Astrocyte of the hippocampus (primary cell): ENCODE measurements around the gene EID3.
"Not testable (repeated sequence)": the region's sequence is repeated elsewhere in the genome, so short reads cannot be mapped to it uniquely, and the experiment has no call there.

Source experiments
- DNase-seq: peaks from one replicate; pipeline ENCODE4 v3.0.0; 2011; ENCODE audit warnings: low read depth, low spot score

The EID3 gene

DNA sequence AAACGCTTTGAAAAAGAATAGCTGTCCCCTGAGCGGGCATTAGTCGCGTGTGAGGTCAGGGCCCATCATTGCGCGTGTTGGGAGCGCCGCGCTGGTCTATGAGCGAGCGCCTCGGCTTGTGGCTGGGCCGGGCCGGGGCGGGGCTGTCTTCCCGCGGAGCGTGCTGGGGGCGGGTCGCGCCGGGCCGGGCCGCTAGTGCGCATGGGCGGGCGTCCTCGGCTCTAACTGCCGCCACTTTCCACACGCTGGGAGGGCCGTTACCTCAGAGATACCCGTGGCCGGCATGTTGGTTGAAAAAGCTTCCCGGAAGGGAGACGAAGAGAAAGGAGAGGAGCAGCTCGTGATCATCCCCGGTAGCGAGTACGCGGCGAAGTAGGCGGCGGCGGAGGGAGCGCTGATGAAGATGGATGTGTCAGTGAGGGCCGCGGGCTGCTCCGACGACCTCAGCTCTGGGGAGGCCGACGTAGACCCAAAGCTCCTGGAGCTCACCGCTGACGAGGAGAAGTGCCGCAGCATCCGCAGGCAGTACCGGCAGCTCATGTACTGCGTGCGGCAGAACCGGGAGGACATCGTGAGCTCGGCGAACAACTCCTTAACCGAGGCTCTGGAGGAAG, at the start of gene EID3:
Gene EID3, plus strand, starts transcription at position 202 of the 614 bp plus-strand sequence. Its CDS starts 196 bp downstream, at position 398.
- peak; percentile 94 for DNase-seq

DNA sequence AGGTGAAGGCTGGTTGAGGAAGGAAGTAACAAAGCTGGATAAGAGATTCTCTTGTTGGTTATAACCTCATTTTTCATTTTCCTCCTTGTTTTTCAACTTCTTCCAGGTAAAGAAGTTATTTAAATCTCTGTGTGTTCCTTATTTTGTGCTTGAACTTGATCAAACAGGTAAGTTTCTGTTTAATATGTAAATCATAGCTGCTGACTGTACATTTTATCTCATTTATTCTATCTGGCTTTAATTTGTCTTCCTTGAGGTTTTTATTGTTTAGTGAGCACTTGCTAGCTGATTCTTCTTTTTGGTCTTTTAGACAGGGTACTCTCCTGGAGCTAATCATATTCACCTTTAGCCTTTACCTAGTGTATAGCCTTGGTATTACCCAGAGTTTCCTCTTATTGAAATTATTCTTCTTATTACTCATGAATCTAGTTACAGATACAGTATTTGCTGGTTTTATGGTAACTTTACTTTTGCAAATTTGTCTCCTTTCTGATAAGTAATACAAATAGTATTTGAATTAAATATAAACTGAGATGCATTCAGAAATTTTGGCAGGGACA, 45.5 kb upstream of the EID3 start:
- DNase-seq, result no peak

DNA sequence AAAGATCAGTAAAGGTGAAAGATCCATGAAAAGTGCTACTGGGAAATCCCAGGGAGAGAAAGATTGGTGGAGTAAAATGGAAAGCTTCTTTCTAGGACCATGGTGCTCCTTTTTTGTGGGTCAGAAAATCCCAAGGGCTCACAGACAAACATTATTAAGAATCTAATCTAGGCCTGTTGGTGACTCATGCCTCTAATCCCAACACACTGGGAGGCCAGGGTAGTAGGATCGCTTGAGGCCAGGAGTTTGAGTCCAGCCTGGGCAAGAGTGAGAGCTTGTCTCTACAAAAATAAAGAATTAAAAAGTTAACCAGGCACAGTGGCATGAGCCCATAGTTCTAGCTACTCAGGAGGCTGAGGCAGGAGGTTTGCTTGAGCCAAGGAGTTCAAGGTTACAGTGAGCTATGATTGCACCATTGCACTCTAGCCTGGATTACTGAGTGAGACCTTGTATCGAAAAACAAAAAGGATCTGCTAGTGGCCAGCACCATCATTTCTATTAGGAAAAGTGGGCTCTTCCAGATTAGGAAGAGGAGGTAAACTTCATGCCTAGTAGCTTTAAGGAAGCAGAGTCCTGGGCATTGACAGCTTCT, 45.0 kb upstream of the EID3 start:
- no peak for DNase-seq

DNA sequence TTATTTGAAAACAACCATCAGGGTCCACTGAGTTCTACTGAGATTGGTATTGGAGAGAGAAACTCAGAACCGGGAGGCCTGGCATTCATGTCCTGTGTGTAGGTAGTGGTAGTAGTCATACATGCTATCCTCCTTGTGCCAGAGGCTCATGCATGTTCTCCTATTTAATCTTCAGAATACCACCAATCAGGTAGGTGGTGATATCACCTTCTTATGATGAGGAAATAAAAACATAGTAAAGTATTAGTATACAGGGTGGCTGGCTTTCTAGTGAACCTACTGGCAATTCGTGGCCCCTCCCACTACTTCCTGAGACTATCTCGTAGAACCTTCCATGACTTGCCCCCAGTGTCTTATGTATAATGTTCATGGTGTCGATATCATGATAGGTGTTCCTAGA, 40.5 kb upstream of the EID3 start:
- no peak for DNase-seq

DNA sequence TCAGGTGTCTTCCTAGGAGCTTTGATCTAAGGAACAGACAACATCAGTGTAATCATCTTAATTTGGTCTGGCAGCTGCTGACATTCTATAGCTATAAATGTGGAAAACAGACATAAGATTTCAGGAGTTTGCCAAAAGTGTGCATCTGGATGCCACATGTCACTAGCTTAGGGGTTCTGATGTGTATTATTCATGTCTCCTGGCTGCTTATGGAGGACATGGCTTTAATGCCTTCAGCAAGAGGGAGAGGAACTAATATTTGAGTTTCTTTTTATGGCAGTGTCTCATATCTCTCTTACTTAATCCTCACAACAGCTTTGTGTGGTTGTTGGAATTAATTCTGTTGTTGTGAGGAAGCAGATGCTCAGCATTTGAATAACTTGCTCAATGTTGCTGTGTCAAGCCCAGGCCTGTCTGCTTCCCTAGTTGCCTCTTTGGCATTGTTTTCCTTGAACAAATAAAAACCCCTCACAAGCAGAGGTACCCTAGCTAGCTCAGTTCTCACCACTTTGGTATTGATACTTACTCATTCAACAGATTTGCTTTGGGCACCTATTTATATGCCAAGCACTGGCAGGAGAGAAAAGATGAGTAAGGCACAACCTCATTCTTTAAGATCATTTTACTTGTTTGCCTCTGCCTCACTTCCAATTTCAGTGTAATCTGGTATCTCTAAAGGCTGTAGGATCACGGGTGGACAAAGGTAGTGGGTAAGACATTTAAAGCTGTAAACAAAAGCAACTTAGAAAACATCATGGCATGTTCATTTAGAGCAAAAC, 39.8 kb upstream of the EID3 start:
- DNase-seq, result peak; percentile 31

DNA sequence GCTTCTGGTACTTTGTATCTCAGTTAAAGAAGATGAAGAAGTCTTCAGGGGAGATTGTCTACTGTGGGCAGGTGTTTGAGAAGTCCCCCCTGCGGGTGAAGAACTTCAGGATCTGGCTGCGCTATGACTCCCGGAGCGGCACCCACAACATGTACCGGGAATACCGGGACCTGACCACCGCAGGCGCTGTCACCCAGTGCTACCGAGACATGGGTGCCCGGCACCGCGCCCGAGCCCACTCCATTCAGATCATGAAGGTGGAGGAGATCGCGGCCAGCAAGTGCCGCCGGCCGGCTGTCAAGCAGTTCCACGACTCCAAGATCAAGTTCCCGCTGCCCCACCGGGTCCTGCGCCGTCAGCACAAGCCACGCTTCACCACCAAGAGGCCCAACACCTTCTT, 38.1 kb upstream of the EID3 start:
- DNase-seq, result not testable (repeated sequence)

DNA sequence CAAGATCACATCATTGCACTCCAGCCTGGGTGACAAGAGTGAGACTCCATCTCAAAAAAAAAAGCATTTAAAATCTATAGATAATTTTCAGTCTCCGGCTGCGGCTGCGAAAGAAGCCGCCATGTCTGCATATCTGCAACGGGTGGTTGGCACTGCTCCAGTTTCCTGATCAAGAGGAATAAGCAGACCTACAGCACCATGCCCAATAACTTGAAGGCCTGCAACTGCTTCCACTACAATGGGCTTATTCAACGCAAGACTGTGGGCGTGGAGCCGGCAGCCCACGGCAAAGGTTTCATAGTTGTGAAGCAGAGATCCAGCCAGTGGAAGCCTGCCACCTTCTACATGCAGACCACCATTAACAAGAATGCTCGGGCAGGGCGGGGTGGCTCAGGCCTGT, 30.6 kb upstream of the EID3 start:
- no peak for DNase-seq

DNA sequence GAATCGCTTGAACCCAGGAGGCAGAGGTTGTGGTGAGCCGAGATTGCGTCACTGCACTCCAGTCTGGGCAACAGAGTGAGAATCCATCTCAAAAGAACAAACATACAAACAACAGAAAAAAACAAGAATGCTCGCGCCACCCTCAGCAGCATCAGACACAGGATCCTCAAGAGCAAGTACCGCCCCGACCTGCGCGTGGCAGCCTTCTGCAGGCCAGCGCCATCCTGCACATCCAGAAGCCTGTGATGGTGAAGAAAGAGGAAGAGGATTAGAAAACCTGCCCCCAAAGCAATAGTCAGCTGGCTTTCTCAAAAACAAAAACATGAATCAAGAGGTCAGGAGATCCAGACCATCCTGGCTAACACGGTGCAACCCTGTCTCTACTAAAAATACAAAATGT, 30.0 kb upstream of the EID3 start:
- no peak for DNase-seq

DNA sequence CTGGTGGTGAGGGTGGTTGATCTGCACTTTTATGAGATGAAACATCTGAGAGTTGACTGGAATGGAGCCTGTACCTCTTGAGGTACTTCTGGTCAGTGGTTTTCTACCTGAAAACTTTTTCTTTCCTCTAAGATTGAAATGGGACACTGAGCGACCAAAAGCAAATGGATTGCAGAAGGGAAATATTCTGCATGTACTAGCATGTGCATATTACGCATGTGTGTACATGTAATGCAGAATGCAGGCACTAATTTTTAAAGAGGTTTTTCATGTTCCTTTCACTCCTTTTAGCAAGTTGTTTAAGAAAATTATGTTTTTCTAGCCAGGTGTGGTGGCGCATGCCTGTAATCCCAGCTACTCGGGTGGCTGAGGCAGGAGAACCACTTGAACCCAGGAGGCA, 28.7 kb upstream of the EID3 start:
- DNase-seq, result no peak

DNA sequence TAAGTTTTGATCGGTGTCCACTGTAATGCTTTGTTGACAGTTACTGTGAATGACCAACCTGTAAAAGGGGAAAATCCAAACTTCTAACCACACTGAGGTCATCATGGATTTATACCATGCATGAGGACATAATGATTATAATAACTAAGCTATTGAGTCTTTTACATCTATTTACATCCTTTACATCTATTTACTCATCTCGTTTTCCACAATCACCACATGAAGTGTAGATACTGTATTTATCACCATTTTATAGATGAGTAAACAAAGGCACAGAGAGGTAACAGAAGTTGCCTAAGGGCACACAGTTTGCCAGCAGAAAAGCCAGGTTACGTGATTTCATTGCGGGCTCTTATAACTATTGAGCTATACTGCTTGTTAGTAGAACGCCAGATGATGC, 27.9 kb upstream of the EID3 start:
- DNase-seq, result no peak

DNA sequence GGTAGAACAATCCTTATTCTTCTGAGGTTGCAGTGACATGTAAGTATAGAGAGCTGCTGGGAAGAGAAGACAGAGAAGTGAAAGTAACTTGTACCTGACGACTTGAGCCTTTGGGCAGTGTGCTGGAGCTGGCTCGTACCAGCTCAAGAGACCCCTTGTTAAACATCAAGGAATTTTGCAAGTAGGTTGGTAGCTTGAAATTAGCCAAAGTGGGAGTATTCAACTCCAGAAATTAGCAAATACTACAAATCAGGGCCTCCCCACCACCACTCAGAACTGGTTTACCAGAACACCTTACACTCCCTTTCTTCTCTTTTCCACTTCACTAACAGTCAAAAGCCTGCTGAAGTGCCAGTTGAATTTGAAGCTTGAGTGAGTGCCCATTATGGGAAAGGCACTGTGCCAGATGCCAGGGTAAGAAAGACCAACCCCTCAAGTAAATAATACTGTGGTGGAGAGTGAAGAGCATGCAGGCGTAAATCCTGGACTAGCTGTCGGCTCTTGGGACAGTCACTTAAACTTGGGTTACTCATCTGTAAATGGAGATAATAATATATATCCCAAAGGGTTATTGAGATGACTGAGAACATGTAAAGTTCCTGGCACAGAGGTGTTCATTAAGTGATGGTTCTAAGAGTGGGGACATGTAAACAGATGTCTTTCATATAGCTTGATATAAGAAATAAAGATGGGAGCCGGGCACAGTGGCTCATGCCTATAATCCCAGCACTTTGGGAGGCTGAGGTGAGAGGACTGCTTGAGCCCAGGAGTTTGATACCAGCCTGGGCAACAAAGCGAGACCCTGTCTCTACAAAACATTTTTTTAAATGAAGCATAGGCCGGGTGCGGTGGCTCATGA, 27.0 kb upstream of the EID3 start:
- peak; percentile 78 for DNase-seq

DNA sequence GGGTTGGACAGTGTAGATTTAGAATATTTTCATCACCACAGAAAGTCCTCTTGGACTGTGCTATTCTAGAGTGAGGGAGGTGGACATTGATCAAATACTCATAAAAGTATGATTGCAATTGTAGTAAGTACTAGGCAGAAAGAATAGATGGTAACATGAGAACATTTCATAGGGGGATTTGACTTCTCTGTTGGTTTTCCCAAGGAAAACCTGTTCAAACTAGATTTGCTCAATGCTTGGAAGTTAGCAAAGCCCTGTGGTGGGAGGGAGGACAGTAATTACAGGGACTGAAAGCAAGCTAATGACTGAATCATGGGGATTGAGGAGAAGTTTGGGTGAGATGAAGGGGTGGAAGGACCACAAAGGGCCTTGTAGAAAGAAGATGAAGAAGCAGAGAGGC, 24.4 kb upstream of the EID3 start:
- DNase-seq, result no peak

DNA sequence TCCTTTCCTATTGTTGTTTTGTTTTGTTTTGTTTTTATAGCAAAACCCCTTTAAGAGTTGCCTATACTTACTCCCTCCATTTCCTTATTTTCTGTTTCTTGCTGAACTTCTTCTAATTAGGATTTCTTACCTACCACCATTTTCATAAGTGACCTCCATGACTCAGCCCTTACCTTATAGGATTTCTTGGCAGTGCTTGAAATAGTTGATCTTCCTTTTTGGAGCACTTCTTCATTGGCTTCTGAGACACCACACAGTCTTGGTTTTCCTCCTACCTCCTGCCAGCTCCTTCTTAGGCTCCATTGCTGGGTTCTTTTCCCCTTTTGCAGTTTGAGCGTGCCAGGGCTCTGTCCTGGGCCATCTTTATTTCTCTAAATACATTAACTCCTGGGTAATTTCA, 23.4 kb upstream of the EID3 start:
- no peak for DNase-seq

DNA sequence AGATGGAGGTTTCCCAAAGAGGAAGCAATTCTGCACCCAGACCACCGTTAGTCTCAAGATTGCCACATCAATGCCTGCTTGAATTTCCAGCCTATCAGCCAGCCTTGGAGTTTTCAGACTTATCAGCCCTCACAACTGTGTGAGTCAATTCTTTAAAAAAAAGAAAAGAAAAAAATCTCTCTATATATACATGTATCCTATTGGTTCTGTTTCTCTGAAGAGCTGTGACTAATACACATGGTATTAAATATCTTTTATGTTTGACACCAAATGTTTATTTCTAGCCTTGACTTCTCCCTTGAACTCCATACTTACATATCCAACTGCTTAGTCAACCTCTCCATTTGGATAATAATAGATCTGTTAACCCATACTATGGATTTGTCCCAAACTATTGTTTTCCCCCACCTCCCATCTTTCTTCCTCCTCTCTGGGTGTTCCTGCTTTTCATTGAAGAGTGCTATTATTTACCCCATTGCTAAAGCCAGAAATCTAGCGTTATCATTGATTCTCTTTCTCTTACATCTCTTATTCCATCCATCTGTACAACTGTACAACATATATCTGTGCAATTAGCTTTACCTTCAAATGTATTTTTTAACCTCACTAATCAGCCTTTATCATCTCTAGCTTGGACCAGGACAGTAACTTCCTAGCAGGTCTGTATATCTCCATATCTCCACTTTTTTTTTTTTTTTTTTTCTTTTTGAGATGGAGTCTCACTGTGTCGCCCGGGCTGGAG, 22.7 kb upstream of the EID3 start:
- DNase-seq, result peak; percentile 73

DNA sequence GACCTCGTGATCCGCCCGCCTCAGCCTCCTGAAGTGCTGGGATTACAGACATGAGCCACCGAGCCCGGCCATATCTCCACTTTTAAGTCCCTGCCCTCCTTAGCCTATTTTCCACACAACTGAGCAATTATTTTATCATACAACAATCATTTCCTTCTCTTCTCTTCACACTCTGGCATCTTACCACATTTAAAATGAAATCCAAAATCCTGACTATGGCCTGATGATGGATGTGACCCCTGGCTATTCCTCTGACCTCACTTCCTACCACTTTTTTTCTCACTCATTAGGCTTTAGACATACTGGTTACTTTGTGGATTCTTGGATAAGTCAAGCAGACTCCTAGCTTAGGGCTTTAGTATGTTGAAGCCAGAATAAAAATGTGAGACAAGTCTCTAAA, 21.9 kb upstream of the EID3 start:
- no peak for DNase-seq

DNA sequence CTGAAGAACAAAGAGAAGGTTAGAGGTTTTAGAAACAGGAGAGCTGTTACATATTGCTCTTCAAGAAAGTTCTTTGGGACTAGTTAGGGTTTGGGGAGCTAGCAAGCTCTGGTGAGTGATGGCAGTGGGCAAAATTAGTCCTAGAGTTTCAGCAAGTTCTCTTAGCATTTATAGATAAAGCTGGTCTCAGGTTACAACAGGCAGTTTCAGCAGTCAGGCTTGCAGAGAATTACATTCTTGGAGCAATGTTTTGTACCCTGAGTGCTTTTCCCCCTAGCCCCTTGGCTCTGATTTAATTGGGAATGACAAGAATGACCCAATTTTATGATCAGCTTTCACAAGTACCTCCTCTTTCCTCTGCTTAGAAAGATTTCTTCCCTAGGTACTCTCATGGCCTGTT, 21.4 kb upstream of the EID3 start:
- peak; percentile 38 for DNase-seq

DNA sequence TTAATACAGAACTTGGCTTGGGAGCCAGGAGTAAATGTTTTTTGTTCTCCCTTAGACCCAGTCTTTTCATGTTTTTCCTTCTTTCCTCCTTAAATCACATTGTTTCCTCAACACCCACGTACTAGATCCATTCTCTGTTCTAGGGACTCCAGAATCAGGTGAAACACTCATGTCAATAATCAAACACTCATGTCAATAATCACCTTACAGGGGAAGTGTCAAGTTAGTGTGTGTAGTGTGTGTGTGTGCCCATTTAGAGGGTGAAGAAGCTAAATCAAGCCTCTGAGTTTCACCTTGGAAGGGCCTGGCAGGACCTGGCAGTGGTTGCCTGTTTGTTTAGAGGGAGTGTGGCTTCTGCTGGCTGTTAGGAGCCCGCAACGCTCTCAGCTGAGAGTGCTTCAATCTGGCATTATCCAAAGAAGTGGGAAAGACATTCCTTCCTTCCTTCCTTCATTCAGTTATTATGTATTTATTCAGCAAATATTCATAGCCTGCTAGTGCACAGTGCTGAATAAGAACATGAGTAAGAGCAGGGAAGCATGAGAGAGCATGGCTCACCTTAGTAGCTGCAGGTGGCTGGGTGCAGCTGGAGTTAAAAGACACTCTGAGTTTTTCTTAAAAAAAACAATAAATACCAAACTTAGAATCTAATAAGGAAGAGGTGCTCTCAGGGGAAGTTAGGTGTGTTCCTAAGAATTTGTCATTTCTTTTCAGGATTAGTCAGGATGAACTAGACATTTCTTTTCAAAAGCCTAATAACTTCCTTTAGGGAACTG, 17.6 kb upstream of the EID3 start:
- peak; percentile 53 for DNase-seq

DNA sequence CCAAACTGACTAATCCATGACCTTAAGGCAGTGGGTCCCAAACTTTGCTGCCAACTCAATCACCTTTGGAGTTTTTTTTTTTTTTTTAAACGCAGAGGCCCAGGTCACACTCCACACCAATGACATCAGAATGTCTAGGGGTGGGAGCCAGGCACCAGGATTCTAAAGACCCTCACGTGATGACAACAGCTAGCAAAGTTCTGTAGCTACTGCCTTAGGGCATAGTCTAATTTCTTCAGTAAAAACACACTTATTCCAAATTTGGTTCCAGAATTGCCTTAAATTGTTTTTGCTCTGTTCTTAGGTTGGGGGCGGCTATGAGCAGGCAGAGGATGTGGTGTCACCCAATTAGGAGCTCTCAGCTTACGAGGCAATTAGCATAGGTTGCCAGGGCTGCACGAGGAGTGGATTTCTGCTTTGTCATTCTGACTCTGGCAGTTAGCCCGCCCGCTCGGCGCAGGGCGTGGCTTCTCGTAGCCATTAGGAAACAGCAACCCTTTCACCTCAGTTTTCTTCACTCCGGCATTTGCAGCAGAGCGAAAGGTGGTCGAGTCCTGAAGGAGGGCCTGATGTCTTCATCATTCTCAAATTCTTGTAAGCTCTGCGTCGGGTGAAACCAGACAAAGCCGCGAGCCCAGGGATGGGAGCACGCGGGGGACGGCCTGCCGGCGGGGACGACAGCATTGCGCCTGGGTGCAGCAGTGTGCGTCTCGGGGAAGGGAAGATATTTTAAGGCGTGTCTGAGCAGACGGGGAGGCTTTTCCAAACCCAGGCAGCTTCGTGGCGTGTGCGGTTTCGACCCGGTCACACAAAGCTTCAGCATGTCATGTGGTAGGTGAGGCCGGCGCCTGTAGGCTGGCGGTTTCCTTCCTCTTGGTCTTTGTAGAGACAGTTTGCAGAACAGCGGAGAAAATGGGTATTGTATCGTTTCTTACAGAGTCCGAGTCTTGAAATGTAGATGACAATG, 16.7 kb upstream of the EID3 start:
- peak; percentile 98 for DNase-seq

DNA sequence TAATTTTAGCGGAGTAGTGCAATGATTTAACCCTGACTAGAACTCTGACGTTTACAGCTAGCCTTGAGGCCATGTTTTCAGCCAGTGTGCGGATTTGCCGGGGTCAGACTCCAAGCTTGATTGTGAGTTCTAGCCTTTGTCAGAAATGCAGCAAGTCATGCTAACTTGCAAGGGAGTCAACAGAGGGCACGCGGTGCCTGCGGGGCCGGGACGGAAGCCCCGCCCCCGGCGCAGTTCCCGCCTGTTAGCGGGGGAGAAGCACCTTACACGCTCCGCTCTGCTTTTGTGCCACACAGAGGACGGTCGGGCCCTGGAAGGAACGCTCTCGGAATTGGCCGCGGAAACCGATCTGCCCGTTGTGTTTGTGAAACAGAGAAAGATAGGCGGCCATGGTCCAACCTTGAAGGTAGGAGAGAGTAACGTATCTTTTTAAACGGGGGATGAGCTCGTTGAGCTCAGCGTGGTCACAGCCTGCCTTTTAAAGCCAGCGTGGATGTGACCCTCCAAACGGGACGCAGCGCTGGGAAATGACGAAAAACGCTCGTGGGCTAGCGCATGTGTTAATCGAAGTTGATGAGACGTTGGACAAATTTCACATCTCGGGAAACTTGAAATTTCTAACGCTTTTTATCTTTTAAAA, 14.8 kb upstream of the EID3 start:
- DNase-seq, result peak; percentile 88
